Activated T-cell treated with anti-CD3 and anti-CD28 coated beads for 4 hours (primary cell): ENCODE data around the gene HAGHL.

ENCODE experiments used
- DNase-seq: peaks from one replicate; pipeline ENCODE4 v3.0.0-alpha.2; 2020

HAGHL gene

GRCh38 chr16:776824-777223 is 49.9 kb downstream of the HAGHL start:
- DNase-seq, result no peak

- DNase-seq, result no peak
Observed at GRCh38 chr16:777826-778225, 50.9 kb downstream of the HAGHL start.

- no peak for DNase-seq
Observed at GRCh38 chr16:778447-778846, 51.5 kb downstream of the HAGHL start.

DNA sequence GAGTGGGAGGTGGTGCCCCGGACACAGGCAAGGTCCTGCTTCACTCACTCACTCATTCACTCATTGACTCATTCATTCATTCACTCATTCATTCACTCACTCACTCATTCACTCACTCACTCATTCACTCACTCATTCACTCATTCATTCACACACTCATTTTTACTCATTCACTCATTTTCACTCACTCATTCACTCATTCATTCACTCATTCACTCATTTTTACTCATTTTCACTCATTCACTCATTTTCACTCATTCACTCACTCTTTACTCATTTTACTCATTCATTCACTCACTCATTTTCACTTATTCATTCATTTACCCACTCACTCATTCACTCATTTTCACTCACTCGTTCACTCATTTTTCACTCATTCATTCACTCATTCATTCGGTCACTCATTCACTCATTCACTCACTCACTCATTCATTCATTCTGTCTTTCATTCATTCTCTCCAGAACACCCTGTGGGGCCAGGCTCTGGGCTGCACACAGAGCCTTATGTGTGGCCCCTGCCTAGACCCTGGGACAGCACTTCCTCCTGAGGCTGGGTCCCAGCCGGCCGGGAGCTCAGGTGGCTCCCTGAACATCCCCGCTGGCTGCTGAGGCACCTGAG is 52.1 kb downstream of the HAGHL start:
- no peak for DNase-seq
